Activated CD8-positive, alpha-beta memory T cell treated with anti-CD3 and anti-CD28 coated beads, Interleukin-2, amount 50 U/mL, for 1 hour (primary cell): ENCODE measurements around the gene CLCA1.

Experiments
- DNase-seq: peaks from one replicate; pipeline ENCODE4 v3.0.0-alpha.2; 2020; ENCODE audit errors: extremely low read depth

Gene CLCA1

GRCh38 chr1:86546787-86547221, 78.1 kb downstream of the CLCA1 start, which contains the start of gene CLCA4:
Gene CLCA4, plus strand, starts transcription at chr1:86547078. Its CDS starts 42 bp downstream, at chr1:86547120.
- no peak for DNase-seq

- DNase-seq, result no peak
Observed at GRCh38 chr1:86548839-86549238, 80.1 kb downstream of the CLCA1 start.
